SK-N-DZ (cell line): ENCODE results near the gene PIP5K1C.
A peak's percentile ranks its signal among the peaks of the same experiment; 100 is the strongest.

Experiments
- DNase-seq: peaks from one replicate; pipeline ENCODE4 v3.0.0-alpha.2; 2015; ENCODE audit warnings: low spot score

The PIP5K1C gene

GRCh38 chr19:3694361-3695123 lies 5.7 kb downstream of the PIP5K1C start:
- DNase-seq: no peak

- no peak for DNase-seq
Observed at GRCh38 chr19:3693025-3693925, 7.0 kb downstream of the PIP5K1C start.

GRCh38 chr19:3692141-3693024 lies 7.9 kb downstream of the PIP5K1C start:
- no peak for DNase-seq

GRCh38 chr19:3691726-3692125 lies 8.5 kb downstream of the PIP5K1C start:
- no peak for DNase-seq

- no peak for DNase-seq
Observed at GRCh38 chr19:3691372-3691716, 8.9 kb downstream of the PIP5K1C start.

GRCh38 chr19:3690551-3691371 lies 9.5 kb downstream of the PIP5K1C start:
- DNase-seq: no peak

- DNase-seq: no peak
Observed at GRCh38 chr19:3687774-3688706, 12.2 kb downstream of the PIP5K1C start.

- no peak for DNase-seq
Observed at GRCh38 chr19:3687393-3687773, 12.9 kb downstream of the PIP5K1C start.

GRCh38 chr19:3684817-3685410 lies 15.4 kb downstream of the PIP5K1C start:
- DNase-seq: no peak

- DNase-seq: no peak
Observed at GRCh38 chr19:3684054-3684816, 16.0 kb downstream of the PIP5K1C start.

- DNase-seq: peak; percentile 63
Observed at GRCh38 chr19:3683405-3684053, 16.7 kb downstream of the PIP5K1C start.

GRCh38 chr19:3682741-3683404 lies 17.4 kb downstream of the PIP5K1C start:
- no peak for DNase-seq

GRCh38 chr19:3682286-3682685 lies 18.0 kb downstream of the PIP5K1C start:
- no peak for DNase-seq

- DNase-seq: no peak
Observed at GRCh38 chr19:3680939-3681338, 19.3 kb downstream of the PIP5K1C start.

- DNase-seq: no peak
Observed at GRCh38 chr19:3679581-3679980, 20.7 kb downstream of the PIP5K1C start.

- no peak for DNase-seq
Observed at GRCh38 chr19:3679138-3679537, 21.1 kb downstream of the PIP5K1C start.

- DNase-seq: no peak
Observed at GRCh38 chr19:3678188-3678587, 22.1 kb downstream of the PIP5K1C start.
